IPS DF 19.7 (cell line): ENCODE results near the gene ASTN2.

Experiments
- DNase-seq: peaks from one replicate; pipeline ENCODE4 v3.0.0-alpha.2; 2013; ENCODE audit warnings: low read depth, low spot score

ASTN2 gene

GRCh38 chr9:117368684-117369230 lies 46.1 kb downstream of the ASTN2 start:
- DNase-seq = no peak

- no peak for DNase-seq
These were observed 49.4 kb downstream of the ASTN2 start for GRCh38 chr9:117365438-117365837.

GRCh38 chr9:117363006-117363405 lies 51.9 kb downstream of the ASTN2 start:
- no peak for DNase-seq

- DNase-seq = no peak
These were observed 54.9 kb downstream of the ASTN2 start for GRCh38 chr9:117359910-117360309.

- no peak for DNase-seq
These were observed 59.3 kb downstream of the ASTN2 start for GRCh38 chr9:117355542-117355941.

- DNase-seq = no peak
These were observed 59.9 kb downstream of the ASTN2 start for GRCh38 chr9:117354997-117355396.

GRCh38 chr9:117354244-117354847 lies 60.5 kb downstream of the ASTN2 start:
- no peak for DNase-seq

- no peak for DNase-seq
These were observed 69.8 kb downstream of the ASTN2 start for GRCh38 chr9:117344892-117345660.

- DNase-seq = no peak
These were observed 71.4 kb downstream of the ASTN2 start for GRCh38 chr9:117343427-117343826.

GRCh38 chr9:117341151-117341550 lies 73.7 kb downstream of the ASTN2 start:
- DNase-seq = no peak

- no peak for DNase-seq
These were observed 74.4 kb downstream of the ASTN2 start for GRCh38 chr9:117340422-117340821.

- no peak for DNase-seq
These were observed 78.9 kb downstream of the ASTN2 start for GRCh38 chr9:117335837-117336433.

GRCh38 chr9:117334101-117334500 lies 80.8 kb downstream of the ASTN2 start:
- DNase-seq = no peak

- DNase-seq = no peak
These were observed 89.0 kb downstream of the ASTN2 start for GRCh38 chr9:117325831-117326230.

GRCh38 chr9:117325110-117325731 lies 89.6 kb downstream of the ASTN2 start:
- DNase-seq = no peak

- no peak for DNase-seq
These were observed 91.5 kb downstream of the ASTN2 start for GRCh38 chr9:117323390-117323789.

GRCh38 chr9:117317192-117317591 lies 97.7 kb downstream of the ASTN2 start:
- no peak for DNase-seq

GRCh38 chr9:117315236-117315635 lies 99.6 kb downstream of the ASTN2 start:
- no peak for DNase-seq

- DNase-seq = no peak
These were observed 100.9 kb downstream of the ASTN2 start for GRCh38 chr9:117313989-117314388.

- no peak for DNase-seq
These were observed 107.2 kb downstream of the ASTN2 start for GRCh38 chr9:117307701-117308100.

GRCh38 chr9:117306032-117306431 lies 108.8 kb downstream of the ASTN2 start:
- no peak for DNase-seq

- DNase-seq = no peak
These were observed 109.4 kb downstream of the ASTN2 start for GRCh38 chr9:117305454-117305853.
